Measurements from ENCODE around the gene GRK7.

Gene GRK7

DNA sequence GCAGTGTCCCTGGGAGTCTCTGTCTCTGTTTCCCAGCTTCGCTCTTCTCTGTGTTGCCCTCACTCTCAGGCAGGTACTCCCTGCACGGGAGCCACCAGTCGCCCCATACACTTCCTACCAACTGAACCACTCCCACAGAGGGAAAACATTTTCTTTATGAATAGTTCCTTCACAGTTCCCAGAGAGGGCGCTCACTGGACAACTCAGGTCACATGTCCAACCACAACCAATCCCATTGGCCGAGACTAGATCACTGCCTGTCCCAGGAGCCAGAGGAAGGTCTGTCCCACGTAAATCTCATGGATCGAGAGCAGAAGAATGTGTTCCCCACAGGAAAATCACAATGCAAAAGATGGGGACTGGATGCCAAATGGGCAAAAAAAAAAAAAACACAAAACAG lies 26.1 kb downstream of the GRK7 start:
- TF ChIP-seq CTCF (IDR thresholded peaks at IDR 0.05), result no peak

- TF ChIP-seq CTCF (IDR thresholded peaks at IDR 0.05), result no peak
These were observed 27.0 kb downstream of the GRK7 start for GRCh38 chr3:141790171-141790570.

DNA sequence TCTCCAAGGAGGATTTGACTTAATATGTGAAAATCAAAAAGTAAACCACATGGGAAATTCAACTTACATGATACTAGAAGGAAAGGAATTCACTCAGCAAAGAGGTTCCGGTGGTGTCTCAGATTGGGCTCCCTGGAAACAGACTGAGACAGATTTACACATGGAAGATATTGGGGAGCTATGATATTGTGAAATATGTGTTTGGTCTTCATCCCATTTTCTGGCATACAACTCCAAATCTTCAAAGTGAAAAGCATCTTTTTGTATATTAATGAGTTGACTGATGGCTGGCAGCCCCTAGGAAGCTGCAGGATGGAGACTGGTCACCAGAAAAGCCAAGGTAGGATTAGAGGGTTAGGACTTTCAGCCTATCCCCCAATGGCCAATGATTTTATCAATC lies 29.3 kb downstream of the GRK7 start:
- TF ChIP-seq CTCF (IDR thresholded peaks at IDR 0.05), result no peak

DNA sequence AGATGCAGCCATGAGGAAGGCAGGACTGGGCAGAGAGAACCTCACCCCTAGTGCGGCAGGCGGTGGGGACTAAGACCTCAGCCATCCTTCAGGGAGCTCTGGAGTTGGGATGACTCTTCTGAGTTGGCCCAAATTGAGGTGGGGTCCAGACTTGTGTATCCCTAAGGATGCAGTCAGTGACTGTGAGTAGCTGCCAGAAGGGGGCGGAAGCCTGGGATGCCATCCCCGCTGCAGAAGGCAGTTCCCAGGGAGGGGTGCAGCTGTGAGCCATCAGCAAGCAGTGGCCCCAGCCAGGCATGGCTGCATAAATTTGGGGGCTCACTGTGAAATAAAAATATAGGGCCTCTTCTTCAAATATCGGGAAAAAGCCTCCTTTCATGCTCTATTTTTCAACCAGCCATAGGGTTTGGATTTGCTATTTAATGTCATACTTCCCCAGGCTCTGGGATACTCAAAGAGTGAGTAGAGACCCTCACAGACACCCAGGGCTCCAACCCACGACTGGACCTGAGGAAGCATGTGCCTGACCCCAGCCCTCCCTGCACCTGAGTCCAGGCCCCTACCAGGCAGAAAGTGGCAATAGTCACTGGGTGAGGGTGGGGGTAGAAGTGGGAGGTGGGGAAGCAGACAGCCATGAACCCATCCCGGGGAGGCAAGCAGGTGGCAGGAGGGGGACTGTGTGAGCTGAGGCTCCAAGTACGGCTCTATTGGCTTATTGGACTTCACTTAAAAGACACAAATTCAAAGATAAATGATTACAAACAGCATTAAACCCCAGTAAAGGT lies 30.5 kb downstream of the GRK7 start:
- no peak for TF ChIP-seq CTCF (IDR thresholded peaks at IDR 0.05)

- no peak for TF ChIP-seq CTCF (IDR thresholded peaks at IDR 0.05)
These were observed 32.1 kb downstream of the GRK7 start for GRCh38 chr3:141795276-141795675.

DNA sequence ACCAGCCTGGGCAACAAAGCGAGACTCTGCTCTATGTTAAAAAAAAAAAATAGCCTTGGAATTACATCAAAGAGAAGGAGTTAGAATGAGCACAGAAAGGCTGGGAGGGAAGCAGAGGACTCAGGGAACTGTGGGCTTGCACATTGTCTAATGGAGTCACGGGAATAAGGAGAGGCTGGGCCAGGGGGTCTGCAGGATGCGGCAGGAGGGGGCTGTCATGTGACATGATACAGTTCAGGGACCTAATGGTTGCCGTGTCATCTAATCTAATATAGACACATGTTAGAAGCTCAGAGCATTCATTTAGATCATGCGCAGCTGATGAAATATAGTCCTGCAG lies 32.5 kb downstream of the GRK7 start:
- TF ChIP-seq CTCF (IDR thresholded peaks at IDR 0.05), result no peak

GRCh38 chr3:141796081-141796888 lies 33.1 kb downstream of the GRK7 start:
- no peak for TF ChIP-seq CTCF (IDR thresholded peaks at IDR 0.05)
